Measurements from ENCODE around the gene KEL. TPM values are rescaled to one million over a fixed set of nuclear protein-coding genes. Genes with fewer than 3 reads are reported as not detected.

The KEL gene
- total and polyA plus RNA-seq, 4 donors = 0.18 to 81.0 (median 0.36) TPM

- H3K9me3 ChIP-seq (ENCODE audit: control insufficient read depth in 4 of 4, low read length in 3 of 4) = peaks cover 0 to 4% (median 1%) of the 10 kb centered on the region in 4 donors
- H3K36me3 ChIP-seq (ENCODE audit: control insufficient read depth in 4 of 4, insufficient read depth in 3 of 4, low read depth in 1 of 4, low read length in 3 of 4) = no peaks in the 10 kb centered on the region
- no peak overlapping the region for H3K9ac ChIP-seq (ENCODE audit: low read depth in 1 of 2, low read length in 2 of 2)
- TF ChIP-seq, protein P1, sequence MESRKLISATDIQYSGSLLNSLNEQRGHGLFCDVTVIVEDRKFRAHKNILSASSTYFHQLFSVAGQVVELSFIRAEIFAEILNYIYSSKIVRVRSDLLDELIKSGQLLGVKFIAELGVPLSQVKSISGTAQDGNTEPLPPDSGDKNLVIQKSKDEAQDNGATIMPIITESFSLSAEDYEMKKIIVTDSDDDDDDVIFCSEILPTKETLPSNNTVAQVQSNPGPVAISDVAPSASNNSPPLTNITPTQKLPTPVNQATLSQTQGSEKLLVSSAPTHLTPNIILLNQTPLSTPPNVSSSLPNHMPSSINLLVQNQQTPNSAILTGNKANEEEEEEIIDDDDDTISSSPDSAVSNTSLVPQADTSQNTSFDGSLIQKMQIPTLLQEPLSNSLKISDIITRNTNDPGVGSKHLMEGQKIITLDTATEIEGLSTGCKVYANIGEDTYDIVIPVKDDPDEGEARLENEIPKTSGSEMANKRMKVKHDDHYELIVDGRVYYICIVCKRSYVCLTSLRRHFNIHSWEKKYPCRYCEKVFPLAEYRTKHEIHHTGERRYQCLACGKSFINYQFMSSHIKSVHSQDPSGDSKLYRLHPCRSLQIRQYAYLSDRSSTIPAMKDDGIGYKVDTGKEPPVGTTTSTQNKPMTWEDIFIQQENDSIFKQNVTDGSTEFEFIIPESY (IDR thresholded peaks at IDR 0.05) = no peak
- TF ChIP-seq, protein P2, sequence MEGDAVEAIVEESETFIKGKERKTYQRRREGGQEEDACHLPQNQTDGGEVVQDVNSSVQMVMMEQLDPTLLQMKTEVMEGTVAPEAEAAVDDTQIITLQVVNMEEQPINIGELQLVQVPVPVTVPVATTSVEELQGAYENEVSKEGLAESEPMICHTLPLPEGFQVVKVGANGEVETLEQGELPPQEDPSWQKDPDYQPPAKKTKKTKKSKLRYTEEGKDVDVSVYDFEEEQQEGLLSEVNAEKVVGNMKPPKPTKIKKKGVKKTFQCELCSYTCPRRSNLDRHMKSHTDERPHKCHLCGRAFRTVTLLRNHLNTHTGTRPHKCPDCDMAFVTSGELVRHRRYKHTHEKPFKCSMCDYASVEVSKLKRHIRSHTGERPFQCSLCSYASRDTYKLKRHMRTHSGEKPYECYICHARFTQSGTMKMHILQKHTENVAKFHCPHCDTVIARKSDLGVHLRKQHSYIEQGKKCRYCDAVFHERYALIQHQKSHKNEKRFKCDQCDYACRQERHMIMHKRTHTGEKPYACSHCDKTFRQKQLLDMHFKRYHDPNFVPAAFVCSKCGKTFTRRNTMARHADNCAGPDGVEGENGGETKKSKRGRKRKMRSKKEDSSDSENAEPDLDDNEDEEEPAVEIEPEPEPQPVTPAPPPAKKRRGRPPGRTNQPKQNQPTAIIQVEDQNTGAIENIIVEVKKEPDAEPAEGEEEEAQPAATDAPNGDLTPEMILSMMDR (IDR thresholded peaks at IDR 0.05; ENCODE audit: low read depth, low read length, missing input control) = no peak
- TF ChIP-seq REST (IDR thresholded peaks at IDR 0.05) (no peak), HNF4A (conservative IDR thresholded peaks at IDR 0.05) (no peak), TAF1 (conservative IDR thresholded peaks at IDR 0.05) (no peak), SP1 (IDR thresholded peaks at IDR 0.05) (no peak), JUND (IDR thresholded peaks at IDR 0.05) (no peak), FOXA2 (IDR thresholded peaks at IDR 0.05) (no peak), GABPA (IDR thresholded peaks at IDR 0.05 in 1 of 2, conservative IDR thresholded peaks at IDR 0.05 in 1 of 2) (no peak), ATF3 (IDR thresholded peaks at IDR 0.05) (no peak), FOXA1 (IDR thresholded peaks at IDR 0.05) (no peak), HNF4G (IDR thresholded peaks at IDR 0.05) (no peak), RXRA (IDR thresholded peaks at IDR 0.05) (no peak), EGR1 (IDR thresholded peaks at IDR 0.05; ENCODE audit: low read depth in 2 of 2) (no peak), YY1 (IDR thresholded peaks at IDR 0.05) (no peak), MAX (IDR thresholded peaks at IDR 0.05) (no peak), NR2F2 (IDR thresholded peaks at IDR 0.05) (no peak)
- no peaks in the 10 kb centered on the region for H3K4me1 ChIP-seq (ENCODE audit: control insufficient read depth in 4 of 4, insufficient read depth in 4 of 4, low read length in 3 of 4)
- 71% methylated on average over 3 of the region's 3 CpGs for WGBS
- no peak overlapping the region for H3K27ac ChIP-seq (ENCODE audit: low read depth in 1 of 2, low read length in 2 of 2)
- no peak for DNase-seq (ENCODE audit: low spot score)
- no peak overlapping the region for H3K4me3 ChIP-seq (ENCODE audit: low read depth in 1 of 3, low read length in 3 of 3)
- peaks cover 0 to 2% (median 0%) of the 10 kb centered on the region in 4 donors for H3K27me3 ChIP-seq (ENCODE audit: control insufficient read depth in 4 of 4, insufficient read depth in 4 of 4, low read length in 3 of 4)
Measured at GRCh38 chr7:142974626-142975025, 12.5 kb upstream of the KEL start.

DNA sequence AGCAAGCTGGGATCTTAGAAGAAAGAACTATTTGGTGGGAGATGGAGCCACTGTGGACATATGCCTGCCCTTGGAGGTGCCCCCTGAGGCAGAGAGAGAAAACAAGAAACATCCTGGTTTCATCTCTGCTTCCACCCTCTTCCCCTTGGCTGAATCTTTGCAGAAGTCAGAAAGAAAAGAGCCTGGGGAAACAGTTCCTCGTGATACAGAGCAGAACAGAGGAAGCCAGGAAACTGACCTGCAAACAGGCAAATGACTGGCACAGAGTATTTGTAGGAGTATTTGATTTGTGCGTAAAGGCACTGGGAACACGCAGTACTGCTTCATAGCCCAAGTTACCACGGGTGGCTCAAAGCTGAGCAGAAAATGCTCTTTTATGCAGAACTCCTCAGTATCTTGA is 7.0 kb upstream of the KEL start:
- Histone ChIP-seq H3K36me3 (ENCODE audit: control insufficient read depth in 4 of 4, insufficient read depth in 3 of 4, low read depth in 1 of 4, low read length in 3 of 4) (no peaks in the 10 kb centered on the region), H3K9me3 (ENCODE audit: control insufficient read depth in 4 of 4, low read length in 3 of 4) (no peaks in the 10 kb centered on the region), H3K9ac (ENCODE audit: low read depth in 1 of 2, low read length in 2 of 2) (no peak overlapping the region), H3K4me3 (ENCODE audit: low read depth in 1 of 3, low read length in 3 of 3) (no peak overlapping the region), H3K27ac (ENCODE audit: low read depth in 1 of 2, low read length in 2 of 2) (no peak overlapping the region), H3K4me1 (ENCODE audit: control insufficient read depth in 4 of 4, insufficient read depth in 4 of 4, low read length in 3 of 4) (no peaks in the 10 kb centered on the region), H3K27me3 (ENCODE audit: control insufficient read depth in 4 of 4, insufficient read depth in 4 of 4, low read length in 3 of 4) (peaks cover 0 to 3% (median 0%) of the 10 kb centered on the region in 4 donors)
- DNase-seq (ENCODE audit: low spot score) = no peak
- WGBS = 56% methylated on average over 4 of the region's 4 CpGs
- no peak for TF ChIP-seq HNF4A (conservative IDR thresholded peaks at IDR 0.05)
- TF ChIP-seq MAX (IDR thresholded peaks at IDR 0.05) = no peak
- TF ChIP-seq FOXA2 (IDR thresholded peaks at IDR 0.05) = no peak
- no peak for TF ChIP-seq ATF3 (IDR thresholded peaks at IDR 0.05)
- no peak for TF ChIP-seq JUND (IDR thresholded peaks at IDR 0.05)
- TF ChIP-seq, protein P2 (IDR thresholded peaks at IDR 0.05; ENCODE audit: low read depth, low read length, missing input control) = no peak
- TF ChIP-seq HNF4G (IDR thresholded peaks at IDR 0.05) = no peak
- TF ChIP-seq RAD21 (IDR thresholded peaks at IDR 0.05) = no peak
- no peak for TF ChIP-seq RXRA (IDR thresholded peaks at IDR 0.05)
- TF ChIP-seq FOXA1 (IDR thresholded peaks at IDR 0.05) = no peak
- no peak for TF ChIP-seq NR2F2 (IDR thresholded peaks at IDR 0.05)
- TF ChIP-seq, protein P1 (IDR thresholded peaks at IDR 0.05) = no peak
- TF ChIP-seq EGR1 (IDR thresholded peaks at IDR 0.05; ENCODE audit: low read depth in 2 of 2) = no peak
- TF ChIP-seq TAF1 (conservative IDR thresholded peaks at IDR 0.05) = no peak
- TF ChIP-seq GABPA (IDR thresholded peaks at IDR 0.05 in 1 of 2, conservative IDR thresholded peaks at IDR 0.05 in 1 of 2) = no peak

All from liver (tissue), 9 donors.